ENCODE measurements around the gene AGBL5.
"Not testable (repeated sequence)": the region's sequence is repeated elsewhere in the genome, so short reads cannot be mapped to it uniquely, and the experiment has no call there.

The AGBL5 gene

DNA sequence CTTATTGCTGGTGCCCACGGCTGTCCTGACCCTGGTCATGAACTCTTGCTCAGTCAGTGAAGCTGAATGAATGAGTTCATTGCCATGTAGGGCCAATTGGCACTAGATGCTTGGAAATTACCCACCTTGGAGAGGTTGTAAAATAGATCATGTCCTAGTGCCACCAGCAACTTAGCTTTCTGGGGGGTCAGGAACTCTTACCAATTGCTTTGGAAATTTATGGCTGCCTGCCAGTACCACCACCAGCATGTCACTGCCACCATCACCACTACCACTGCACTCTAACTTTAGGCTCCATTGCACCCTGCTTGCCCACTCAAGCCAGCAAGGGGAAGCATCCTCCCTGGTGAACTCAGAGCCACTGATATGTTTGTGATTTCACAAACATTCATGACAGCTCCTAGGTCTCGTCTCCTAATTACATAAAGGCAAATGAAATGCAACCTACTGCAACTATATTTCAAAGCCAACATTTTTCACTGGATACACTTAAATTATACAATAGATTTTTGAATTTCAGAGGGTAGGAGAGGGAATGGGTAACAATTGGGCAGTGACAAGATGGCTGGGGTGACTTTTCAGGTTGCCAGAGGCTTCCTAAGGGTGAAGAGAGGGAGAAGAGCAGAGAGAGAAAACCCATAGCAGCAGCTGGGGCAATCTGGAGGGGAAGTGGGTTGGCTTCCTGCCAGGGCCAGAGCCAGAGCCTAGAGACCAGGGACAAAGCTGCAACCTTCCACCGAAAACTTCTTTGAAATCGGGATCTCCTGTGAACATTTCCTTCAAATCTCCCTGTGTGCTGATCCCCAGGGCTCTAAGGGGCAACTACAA lies 23.5 kb downstream of the AGBL5 start:
- Histone ChIP-seq H3K4me3 (peak overlapping the region; percentile 14; the same call in 1 of the 2 replicates), H3K36me3 (ENCODE audit: insufficient read depth, low read length) (peaks cover 3% of the 10 kb centered on the region), H3K9me3 (ENCODE audit: low read depth, low read length) (no peaks in the 10 kb centered on the region; the same call in 1 of the 2 replicates), H3K27ac (peak overlapping the region; percentile 77), H3K9ac (ENCODE audit: insufficient read length) (no peak overlapping the region)
- no peak for TF ChIP-seq EZH2 (IDR thresholded peaks at IDR 0.05)
- TF ChIP-seq FOXP2 (optimal IDR thresholded peaks at IDR 0.05; ENCODE audit: control extremely low read depth, extremely low read length, insufficient read depth) = no peak
- TF ChIP-seq POLR2AphosphoS5 (IDR thresholded peaks at IDR 0.05; ENCODE audit: borderline replicate concordance, low read depth, low read length) = no peak
- no peak for DNase-seq (ENCODE audit: low read depth, low spot score)

DNA sequence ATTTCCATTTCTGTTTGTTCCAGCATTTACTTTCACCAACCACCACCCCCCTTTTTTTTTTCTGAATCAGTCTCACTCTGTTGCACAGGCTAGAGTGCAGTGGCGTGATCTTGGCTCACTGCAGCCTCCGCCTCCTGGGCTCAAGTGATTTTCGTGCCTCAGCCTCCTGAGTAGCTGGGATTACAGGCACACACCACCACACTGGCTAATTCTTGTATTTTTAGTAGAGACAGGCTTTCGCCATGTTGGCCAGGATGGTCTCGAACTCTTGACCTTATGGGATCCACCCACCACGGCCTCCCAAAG lies 24.1 kb downstream of the AGBL5 start:
- H3K9ac ChIP-seq (ENCODE audit: insufficient read length); H3K4me3 ChIP-seq; H3K36me3 ChIP-seq (ENCODE audit: insufficient read depth, low read length); H3K9me3 ChIP-seq (ENCODE audit: low read depth, low read length); DNase-seq (ENCODE audit: low read depth, low spot score): not testable (repeated sequence)
- H3K27ac ChIP-seq = peak overlapping the region; percentile 77

DNA sequence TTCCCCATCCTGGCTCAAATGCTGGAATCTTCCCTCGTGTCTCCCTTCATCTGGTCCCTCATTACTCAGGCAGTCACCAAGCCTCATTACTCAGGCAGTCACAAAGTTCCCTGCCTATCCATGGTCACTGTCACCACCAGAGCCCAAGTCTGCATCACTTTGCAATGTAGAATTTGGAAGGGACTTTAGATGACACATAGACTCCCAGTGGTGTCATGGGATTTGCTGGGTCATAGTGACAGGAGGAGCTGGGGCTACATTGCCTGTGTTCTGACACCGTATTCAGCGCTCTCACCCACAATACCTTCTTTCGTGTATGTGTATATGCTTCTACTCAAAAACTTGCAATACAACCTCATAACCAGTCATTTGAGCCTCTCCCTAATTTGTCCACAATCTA lies 24.9 kb downstream of the AGBL5 start:
- DNase-seq (ENCODE audit: low read depth, low spot score) = no peak
- TF ChIP-seq EZH2 (IDR thresholded peaks at IDR 0.05) (no peak), POLR2AphosphoS5 (IDR thresholded peaks at IDR 0.05; ENCODE audit: borderline replicate concordance, low read depth, low read length) (no peak), FOXP2 (optimal IDR thresholded peaks at IDR 0.05; ENCODE audit: control extremely low read depth, extremely low read length, insufficient read depth) (no peak)
- H3K27ac ChIP-seq = peak overlapping the region; percentile 67
- H3K9ac ChIP-seq (ENCODE audit: insufficient read length) = no peak overlapping the region
- H3K9me3 ChIP-seq (ENCODE audit: low read depth, low read length) = no peaks in the 10 kb centered on the region; the same call in 1 of the 2 replicates
- peaks cover under 1% of the 10 kb centered on the region; the same call in 1 of the 2 replicates for H3K36me3 ChIP-seq (ENCODE audit: insufficient read depth, low read length)
- no peak overlapping the region for H3K4me3 ChIP-seq

DNA sequence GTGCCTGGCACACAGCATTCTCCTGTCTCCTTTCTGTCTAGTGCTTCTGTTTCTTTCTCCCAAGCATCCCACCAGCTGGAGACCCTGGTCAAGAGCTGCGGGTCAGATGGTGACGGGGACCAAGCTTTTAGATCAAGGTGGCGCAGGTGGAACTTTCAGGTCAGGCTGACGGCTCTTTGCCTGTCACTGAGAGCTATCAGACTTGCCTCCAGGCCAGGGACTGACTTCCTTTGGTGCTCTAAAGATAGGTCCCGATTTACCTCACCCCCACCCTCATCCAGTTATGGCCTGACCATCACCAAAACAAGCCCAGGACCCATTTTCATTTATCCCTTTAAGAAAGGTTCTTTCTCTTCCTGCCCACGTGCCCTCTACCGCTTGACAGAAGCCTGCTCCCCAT lies 25.8 kb downstream of the AGBL5 start:
- Histone ChIP-seq H3K9me3 (ENCODE audit: low read depth, low read length) (no peaks in the 10 kb centered on the region; the same call in 1 of the 2 replicates), H3K27ac (peak overlapping the region; percentile 92), H3K9ac (ENCODE audit: insufficient read length) (no peak overlapping the region), H3K4me3 (no peak overlapping the region), H3K36me3 (ENCODE audit: insufficient read depth, low read length) (peaks cover 9% of the 10 kb centered on the region; the same call in 1 of the 2 replicates)
- no peak for TF ChIP-seq POLR2AphosphoS5 (IDR thresholded peaks at IDR 0.05; ENCODE audit: borderline replicate concordance, low read depth, low read length)
- no peak for TF ChIP-seq FOXP2 (optimal IDR thresholded peaks at IDR 0.05; ENCODE audit: control extremely low read depth, extremely low read length, insufficient read depth)
- no peak for DNase-seq (ENCODE audit: low read depth, low spot score)

DNA sequence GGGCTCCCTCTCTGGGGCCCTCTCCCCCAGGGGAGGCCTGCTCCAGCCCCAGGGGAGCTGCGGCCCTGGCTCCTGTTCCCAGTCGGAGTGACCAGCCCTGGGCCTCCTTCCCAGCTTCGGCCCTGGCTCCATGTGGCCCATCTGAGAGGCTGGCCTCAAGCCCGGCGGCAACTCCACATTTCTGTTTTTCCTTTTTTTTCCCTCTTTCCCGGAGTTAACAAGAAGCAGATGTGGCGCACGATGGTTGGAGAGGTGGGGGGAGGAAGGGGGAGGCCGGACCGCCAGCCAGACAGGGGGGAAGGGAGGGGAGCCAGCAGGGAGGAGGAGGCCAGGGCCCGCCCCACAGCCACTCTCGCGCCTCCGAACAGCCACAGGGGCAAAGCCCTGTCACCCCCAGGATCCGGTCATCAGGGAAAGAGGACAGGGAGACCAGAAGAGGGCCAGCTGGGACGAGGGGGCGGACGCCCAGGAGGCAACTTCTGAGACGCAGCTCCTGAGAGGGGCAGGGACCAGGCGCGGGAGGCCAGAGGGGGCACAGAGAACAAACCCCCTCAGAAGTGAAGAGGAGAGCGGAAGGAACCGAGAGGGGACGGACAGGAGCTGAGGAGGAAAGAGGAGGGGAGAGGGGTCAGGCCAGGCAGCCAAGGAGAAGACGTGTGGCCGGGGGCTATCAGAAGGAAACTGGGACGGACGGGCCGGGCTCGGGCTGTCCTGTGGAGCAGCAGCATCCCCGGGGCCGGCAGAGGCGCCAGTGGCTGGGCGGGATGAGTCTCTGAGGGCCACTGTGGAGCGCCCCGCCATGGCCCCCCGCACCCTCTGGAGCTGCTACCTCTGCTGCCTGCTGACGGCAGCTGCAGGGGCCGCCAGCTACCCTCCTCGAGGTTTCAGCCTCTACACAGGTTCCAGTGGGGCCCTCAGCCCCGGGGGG lies 27.1 kb downstream of the AGBL5 start, which contains the start of gene EMILIN1:
TSS of gene EMILIN1 (plus strand) at position 349 of the 928 bp plus-strand sequence. CDS start at position 800, 451 bp downstream.
- Histone ChIP-seq H3K4me3 (peak within 1 kb of the TSS; percentile 86), H3K36me3 (ENCODE audit: insufficient read depth, low read length) (peaks cover 17% of the 10 kb centered on the region; the same call in 1 of the 2 replicates), H3K27ac (peak within 1 kb of the TSS; percentile 92), H3K9me3 (ENCODE audit: low read depth, low read length) (no peaks in the 10 kb centered on the region), H3K9ac (ENCODE audit: insufficient read length) (peak within 1 kb of the TSS; percentile 93)
- DNase-seq (ENCODE audit: low read depth, low spot score) = no peak
- peak; percentile 41 for TF ChIP-seq POLR2AphosphoS5 (IDR thresholded peaks at IDR 0.05; ENCODE audit: borderline replicate concordance, low read depth, low read length)
- TF ChIP-seq FOXP2 (optimal IDR thresholded peaks at IDR 0.05; ENCODE audit: control extremely low read depth, extremely low read length, insufficient read depth) = no peak

- Histone ChIP-seq H3K27ac (peak overlapping the region; percentile 92), H3K9ac (ENCODE audit: insufficient read length) (peak overlapping the region; percentile 93), H3K9me3 (ENCODE audit: low read depth, low read length) (no peaks in the 10 kb centered on the region), H3K4me3 (peak overlapping the region; percentile 86), H3K36me3 (ENCODE audit: insufficient read depth, low read length) (peaks cover 17% of the 10 kb centered on the region; the same call in 1 of the 2 replicates)
- DNase-seq (ENCODE audit: low read depth, low spot score) = no peak
- TF ChIP-seq EZH2 (IDR thresholded peaks at IDR 0.05) (no peak), POLR2AphosphoS5 (IDR thresholded peaks at IDR 0.05; ENCODE audit: borderline replicate concordance, low read depth, low read length) (no peak), FOXP2 (optimal IDR thresholded peaks at IDR 0.05; ENCODE audit: control extremely low read depth, extremely low read length, insufficient read depth) (no peak)
Measured at GRCh38 chr2:27079233-27080139, 28.0 kb downstream of the AGBL5 start.

DNA sequence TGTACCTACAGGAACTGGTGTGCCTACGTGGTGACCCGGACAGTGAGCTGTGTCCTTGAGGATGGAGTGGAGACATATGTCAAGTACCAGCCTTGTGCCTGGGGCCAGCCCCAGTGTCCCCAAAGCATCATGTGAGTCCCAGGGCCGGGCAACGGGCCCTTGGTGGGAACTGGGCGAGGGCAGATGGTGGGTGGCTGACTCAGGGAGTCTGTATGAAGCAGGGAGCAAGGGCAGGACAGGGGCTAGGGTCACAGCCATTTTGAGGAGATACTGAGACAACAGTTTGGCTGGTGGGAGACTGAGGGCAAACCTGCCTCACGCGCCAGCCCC lies 28.6 kb downstream of the AGBL5 start:
- TF ChIP-seq POLR2AphosphoS5 (IDR thresholded peaks at IDR 0.05; ENCODE audit: borderline replicate concordance, low read depth, low read length) (no peak), EZH2 (IDR thresholded peaks at IDR 0.05) (no peak)
- DNase-seq (ENCODE audit: low read depth, low spot score) = no peak
- H3K9ac ChIP-seq (ENCODE audit: insufficient read length) = peak overlapping the region; percentile 93
- peaks cover 17% of the 10 kb centered on the region; the same call in 1 of the 2 replicates for H3K36me3 ChIP-seq (ENCODE audit: insufficient read depth, low read length)
- no peaks in the 10 kb centered on the region for H3K9me3 ChIP-seq (ENCODE audit: low read depth, low read length)
- peak overlapping the region; percentile 92 for H3K27ac ChIP-seq
- peak overlapping the region; percentile 86 for H3K4me3 ChIP-seq

DNA sequence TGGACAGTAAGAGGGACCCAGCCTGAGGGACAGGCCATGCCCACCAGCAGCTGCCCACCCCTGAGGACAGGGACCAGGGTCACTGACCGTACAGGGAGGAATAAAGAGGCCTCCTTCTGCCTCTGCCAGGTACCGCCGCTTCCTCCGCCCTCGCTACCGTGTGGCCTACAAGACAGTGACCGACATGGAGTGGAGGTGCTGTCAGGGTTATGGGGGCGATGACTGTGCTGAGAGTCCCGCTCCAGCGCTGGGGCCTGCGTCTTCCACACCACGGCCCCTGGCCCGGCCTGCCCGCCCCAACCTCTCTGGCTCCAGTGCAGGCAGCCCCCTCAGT lies 29.1 kb downstream of the AGBL5 start:
- Histone ChIP-seq H3K36me3 (ENCODE audit: insufficient read depth, low read length) (peaks cover 17% of the 10 kb centered on the region; the same call in 1 of the 2 replicates), H3K9me3 (ENCODE audit: low read depth, low read length) (no peaks in the 10 kb centered on the region), H3K27ac (peak overlapping the region; percentile 92), H3K9ac (ENCODE audit: insufficient read length) (peak overlapping the region; percentile 93), H3K4me3 (peak overlapping the region; percentile 86)
- TF ChIP-seq POLR2AphosphoS5 (IDR thresholded peaks at IDR 0.05; ENCODE audit: borderline replicate concordance, low read depth, low read length) (no peak), FOXP2 (optimal IDR thresholded peaks at IDR 0.05; ENCODE audit: control extremely low read depth, extremely low read length, insufficient read depth) (no peak)
- no peak for DNase-seq (ENCODE audit: low read depth, low spot score)

Data from SK-N-MC (cell line).